HG02870 (cell line): Measurements from ENCODE around the gene SCN1B.
"Not testable (repeated sequence)": the region's sequence is repeated elsewhere in the genome, so short reads cannot be mapped to it uniquely, and the experiment has no call there.

ENCODE experiments used
- ATAC-seq: cut with Tn5 transposase; IDR thresholded peaks from one replicate; pipeline ENCODE4 v1.9.1; 2021; ENCODE audit warnings: mild to moderate bottlenecking, moderate library complexity; ENCODE audit not compliant: unreplicated experiment

SCN1B gene

GRCh38 chr19:35015954-35016351 lies 14.3 kb upstream of the SCN1B start:
- no peak for ATAC-seq

- ATAC-seq: no peak
These were observed 12.8 kb upstream of the SCN1B start for GRCh38 chr19:35017507-35017906.

- ATAC-seq: no peak
These were observed 11.9 kb upstream of the SCN1B start for GRCh38 chr19:35018379-35018778.

GRCh38 chr19:35019144-35019543 lies 11.1 kb upstream of the SCN1B start:
- ATAC-seq: no peak

- ATAC-seq: no peak
These were observed 9.3 kb upstream of the SCN1B start for GRCh38 chr19:35021016-35021415.

GRCh38 chr19:35021596-35021995 lies 8.7 kb upstream of the SCN1B start:
- ATAC-seq: no peak

GRCh38 chr19:35022460-35022859 lies 7.8 kb upstream of the SCN1B start:
- ATAC-seq: no peak

- no peak for ATAC-seq
These were observed 6.8 kb upstream of the SCN1B start for GRCh38 chr19:35023428-35023827.

GRCh38 chr19:35024095-35024494 lies 6.2 kb upstream of the SCN1B start:
- no peak for ATAC-seq

- ATAC-seq: no peak
These were observed 4.3 kb upstream of the SCN1B start for GRCh38 chr19:35025969-35026368.

GRCh38 chr19:35026418-35026817 lies 3.9 kb upstream of the SCN1B start:
- no peak for ATAC-seq

GRCh38 chr19:35027009-35027408 lies 3.3 kb upstream of the SCN1B start:
- no peak for ATAC-seq

- ATAC-seq: no peak
These were observed 2.2 kb upstream of the SCN1B start for GRCh38 chr19:35027851-35028599.

- ATAC-seq: not testable (repeated sequence)
These were observed 1.7 kb upstream of the SCN1B start for GRCh38 chr19:35028600-35028885.

- ATAC-seq: not testable (repeated sequence)
These were observed 964 bp upstream of the SCN1B start for GRCh38 chr19:35029275-35029736.

- ATAC-seq: no peak
These were observed 473 bp upstream of the SCN1B start for GRCh38 chr19:35029737-35030256.

- ATAC-seq: no peak
These were observed 1.0 kb downstream of the SCN1B start for GRCh38 chr19:35031072-35031881.

GRCh38 chr19:35032356-35032865 lies 2.1 kb downstream of the SCN1B start:
- no peak for ATAC-seq

GRCh38 chr19:35033067-35034004 lies 3.1 kb downstream of the SCN1B start:
- no peak for ATAC-seq

- ATAC-seq: no peak
These were observed 3.8 kb downstream of the SCN1B start for GRCh38 chr19:35034005-35034502.
